IPS-NIHi7 (cell line): ENCODE results near the gene CELA3A.
A peak's percentile ranks its signal among the peaks of the same experiment; 100 is the strongest.

ENCODE experiments used
- DNase-seq: peaks from one replicate; pipeline ENCODE4 v3.0.0; 2012; ENCODE audit warnings: mixed read lengths; ENCODE audit errors: extremely low spot score

The CELA3A gene

DNA sequence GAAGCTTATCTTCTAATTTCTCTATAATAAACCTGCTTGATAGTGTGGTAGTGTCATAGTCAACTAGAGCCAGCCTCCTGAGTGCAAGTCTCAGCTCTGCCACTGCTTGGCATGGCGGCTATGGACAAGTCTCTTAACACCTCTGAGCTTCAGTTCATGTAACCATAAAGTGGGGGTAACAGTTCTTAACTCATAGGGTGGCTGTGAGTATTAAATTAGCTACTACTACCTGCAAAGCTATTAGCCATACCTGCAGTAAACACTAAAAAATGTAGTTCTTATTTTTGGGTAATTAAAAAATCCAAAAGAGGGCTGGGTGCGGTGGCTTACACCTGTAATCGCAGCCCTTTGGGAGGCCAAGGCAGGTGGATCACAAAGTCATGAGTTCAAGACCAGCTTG is 48.9 kb downstream of the CELA3A start:
- no peak for DNase-seq

DNA sequence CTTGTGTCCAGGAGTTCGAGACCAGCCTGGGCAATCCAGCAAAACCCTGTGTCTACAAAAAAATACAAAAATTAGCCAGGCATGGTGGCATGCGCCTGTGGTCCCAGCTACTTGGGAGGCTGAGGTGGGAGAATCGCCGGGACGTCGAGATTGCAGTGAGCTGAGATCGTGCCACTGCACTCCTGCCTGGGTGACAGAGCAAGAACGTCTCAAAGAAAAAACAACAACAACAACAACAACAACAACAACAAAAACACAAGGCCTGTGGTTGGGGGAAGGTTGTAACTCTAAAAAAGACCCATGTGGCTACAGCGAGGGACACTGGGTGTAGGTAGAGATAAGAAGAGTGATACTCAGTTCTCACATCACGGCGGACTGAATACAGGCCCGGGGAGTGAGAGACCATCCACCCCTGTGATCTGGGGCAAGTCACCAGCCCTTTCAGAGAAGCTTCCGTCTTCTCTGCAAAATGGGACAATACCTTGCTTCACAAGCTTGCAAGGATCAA is 50.2 kb downstream of the CELA3A start:
- DNase-seq: no peak

DNA sequence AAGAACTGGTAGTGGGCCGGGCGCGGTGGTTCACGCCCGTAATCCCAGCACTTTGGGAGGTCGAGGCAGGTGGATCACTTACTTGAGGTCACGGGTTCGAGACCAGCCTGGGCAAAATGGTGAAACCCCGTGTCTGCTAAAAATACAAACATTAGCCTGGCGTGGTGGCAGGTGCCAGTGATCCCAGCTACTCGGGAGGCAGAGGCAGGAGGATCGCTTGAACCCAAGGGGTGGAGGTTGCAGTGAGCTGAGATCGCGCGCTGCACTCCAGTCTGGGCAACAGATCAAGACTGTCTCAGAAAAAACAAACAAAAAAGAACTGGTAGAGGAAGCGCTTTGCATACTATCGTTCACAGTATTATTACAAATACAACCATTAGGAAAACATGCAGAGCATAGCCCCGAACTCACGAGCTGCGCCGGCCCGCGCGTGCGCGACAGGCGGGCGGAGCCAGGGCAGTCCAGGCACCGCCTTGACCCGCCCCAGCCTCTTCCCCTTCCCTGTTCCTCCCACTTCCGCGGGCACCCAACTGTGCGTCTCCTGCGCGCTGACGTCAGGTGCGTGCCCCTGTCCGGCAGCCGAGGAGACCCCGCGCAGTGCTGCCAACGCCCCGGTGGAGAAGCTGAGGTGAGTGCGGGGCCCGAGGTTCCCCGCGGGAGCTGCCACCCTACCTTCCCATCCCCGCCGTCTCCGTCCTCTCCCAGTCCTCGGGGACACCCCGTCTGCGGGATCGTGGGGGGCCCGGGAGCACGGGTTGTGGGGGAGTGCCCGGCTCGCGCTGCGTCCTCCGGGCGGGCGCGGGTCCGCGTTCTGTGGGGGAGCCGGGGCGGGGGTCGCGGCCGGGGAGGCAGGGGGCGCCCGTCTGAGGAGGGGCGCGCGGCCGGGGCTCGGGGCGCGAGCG is 50.9 kb downstream of the CELA3A start, which contains the start of gene CDC42:
Gene CDC42, plus strand, starts transcription at position 595 of the 902 bp plus-strand sequence. CDS start 25,770 bp downstream, outside the sequence.
- peak; percentile 97 for DNase-seq

DNA sequence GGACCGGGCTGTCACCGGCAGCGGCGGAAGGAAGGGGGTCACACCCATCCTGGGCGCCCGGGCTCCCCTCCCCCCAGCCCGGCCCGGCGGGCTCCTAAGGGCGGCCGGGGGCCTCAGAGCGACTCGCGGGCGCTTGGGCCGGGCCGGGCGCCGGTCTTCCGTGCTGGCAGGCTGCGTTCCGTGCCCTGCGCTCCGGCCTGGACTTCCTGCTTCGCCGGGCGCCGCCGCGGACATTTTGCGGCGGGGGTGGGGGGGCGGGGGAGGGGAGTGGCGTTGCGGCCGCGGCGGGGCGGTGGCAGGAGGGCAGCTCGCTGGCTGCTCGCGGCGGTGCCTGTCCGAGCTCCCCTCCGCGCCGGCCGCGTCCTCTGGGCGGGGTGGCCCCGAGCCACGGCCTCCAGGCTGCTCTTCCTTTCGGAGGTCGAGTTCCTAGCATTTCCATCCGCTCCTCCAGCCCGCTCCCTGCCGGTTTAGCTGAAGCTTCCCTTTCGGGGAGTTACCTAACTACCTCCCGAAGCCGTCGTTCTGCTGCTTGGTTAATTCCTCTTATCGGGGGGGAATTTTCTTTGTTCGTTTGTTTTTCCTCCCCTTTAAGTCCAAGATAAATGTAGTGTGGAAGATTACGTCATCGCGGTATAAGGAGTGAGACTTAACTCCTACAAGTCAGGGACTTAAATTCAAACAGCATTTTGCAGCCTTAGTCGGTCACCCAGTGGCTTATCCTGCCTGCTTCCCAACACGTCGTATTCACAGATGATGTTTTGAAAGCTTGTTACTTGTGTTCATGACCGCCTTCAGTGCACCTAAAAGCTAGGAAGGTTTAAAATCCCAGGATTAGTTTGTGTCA is 51.8 kb downstream of the CELA3A start:
- DNase-seq: peak; percentile 69

DNA sequence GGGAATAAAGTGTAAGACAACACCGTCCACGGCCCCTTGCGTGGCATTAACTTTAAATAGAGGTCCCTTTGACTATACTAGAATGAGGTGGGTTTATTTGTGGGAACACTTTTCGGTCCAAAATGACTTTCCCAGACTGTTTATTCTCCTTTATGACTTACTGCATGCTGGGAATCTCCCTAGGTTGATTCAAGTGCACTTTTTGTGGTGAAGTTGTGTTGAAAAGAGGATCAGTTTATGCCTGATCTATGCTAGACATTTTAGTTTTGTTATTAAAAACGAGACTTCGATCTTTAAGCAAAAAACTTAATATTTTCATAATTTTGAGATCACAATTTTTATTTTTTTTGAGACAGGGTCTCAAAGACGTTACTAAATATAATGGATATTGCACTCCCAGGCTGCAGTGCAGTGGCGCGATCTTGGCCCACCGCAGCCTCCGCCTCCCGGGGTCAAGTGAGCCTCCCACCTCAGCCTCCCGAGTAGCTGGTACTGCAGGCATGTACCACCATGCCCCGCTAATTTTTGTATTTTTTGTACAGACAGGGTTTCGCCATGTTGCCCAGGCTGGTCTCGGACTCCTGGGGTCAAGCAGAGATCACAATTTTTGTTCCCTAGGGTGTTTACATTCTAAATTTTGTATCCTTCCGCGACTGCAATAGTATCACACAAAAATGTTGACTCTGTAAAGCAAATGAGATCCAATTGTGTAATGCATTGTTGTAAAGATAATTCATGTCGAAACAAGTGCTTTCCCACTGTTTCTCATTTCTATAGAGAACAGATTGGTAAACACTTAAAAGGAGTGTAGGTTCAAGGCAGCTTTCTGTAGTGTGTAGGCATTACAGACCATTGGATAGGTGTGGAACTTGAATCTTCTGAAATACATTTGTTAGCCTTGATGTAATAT is 52.7 kb downstream of the CELA3A start:
- no peak for DNase-seq

DNA sequence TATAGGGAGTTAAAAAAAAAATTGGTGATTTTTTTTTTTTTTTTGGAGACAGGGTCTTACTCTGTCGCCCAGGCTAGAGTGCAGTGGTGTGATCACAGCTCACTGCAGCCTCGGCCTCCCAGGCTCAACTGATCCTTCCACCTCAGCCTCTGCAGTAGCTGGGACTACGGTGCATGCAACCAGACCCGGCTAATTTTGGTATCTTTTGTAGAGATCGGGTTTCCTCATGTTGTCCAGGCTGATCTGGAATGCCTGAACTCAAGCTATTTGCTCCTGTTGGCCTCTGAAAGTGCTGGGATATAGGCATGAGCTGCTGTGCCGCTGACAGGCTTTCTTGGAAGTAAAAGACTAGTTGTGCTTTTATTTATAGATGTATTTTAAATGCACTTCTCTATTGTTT is 54.0 kb downstream of the CELA3A start:
- DNase-seq: no peak

DNA sequence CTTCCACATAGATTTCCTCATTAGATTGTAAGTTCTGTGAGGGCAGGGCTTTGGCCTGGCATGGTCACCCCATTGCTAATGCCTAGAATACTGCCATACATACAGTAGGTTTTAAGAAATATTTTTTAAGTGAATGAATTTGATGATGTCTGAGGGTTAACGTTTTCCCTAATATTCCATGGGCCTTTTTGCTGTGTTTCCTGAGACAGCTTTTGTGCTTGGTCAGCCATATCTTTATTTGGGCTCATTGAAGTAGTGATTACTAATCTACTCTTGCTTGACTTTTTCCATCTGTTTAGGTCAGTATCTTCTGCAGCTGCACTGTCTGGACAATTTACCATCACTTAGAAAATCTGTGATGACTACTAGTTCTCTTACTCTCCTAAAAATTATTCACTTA is 54.6 kb downstream of the CELA3A start:
- DNase-seq: no peak

DNA sequence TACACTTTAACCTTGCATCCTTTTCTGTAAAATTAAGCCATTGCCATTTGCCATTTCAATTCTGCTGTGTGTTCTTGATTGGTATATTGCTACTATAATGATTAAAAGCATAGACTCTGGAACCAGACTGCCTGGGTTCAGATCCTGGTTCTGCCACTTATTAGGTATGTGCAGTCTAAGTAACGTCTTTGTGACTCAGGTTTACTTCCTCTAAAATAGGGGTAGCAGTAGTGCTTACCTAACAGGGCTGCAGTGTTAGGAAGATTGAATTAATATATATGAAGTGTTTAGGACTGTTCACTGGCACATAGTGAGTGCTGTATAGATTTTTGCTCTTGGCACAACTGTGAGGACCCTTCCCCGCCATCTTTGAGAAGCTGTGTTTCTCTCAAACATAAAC is 55.5 kb downstream of the CELA3A start:
- no peak for DNase-seq

DNA sequence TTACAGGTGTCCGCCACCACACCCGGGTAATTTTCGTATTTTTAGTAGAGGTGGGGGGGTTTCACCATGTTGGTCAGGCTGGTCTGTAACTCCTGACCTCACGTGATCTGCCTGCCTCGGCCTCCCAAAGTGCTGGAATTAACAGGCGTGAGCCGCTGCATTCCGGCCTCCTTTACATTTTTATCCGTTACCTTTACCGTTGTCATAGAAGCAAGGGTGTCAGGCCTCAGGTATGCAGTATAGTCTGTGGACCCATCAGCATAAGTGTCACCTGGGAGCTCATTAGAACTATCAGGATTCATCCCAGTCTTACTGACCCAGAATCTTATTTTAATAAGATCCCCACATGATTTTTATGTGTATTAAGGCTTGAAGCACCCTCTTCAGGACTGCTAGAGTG is 56.4 kb downstream of the CELA3A start:
- DNase-seq: no peak
